Retinal pigment epithelial cell (primary cell): ENCODE results near the gene CHID1.
A peak's percentile ranks its signal among the peaks of the same experiment; 100 is the strongest.

Experiments
- DNase-seq: peaks from one replicate; pipeline ENCODE4 v3.0.0-alpha.2; 2010; ENCODE audit warnings: low read depth
- H3K4me3 ChIP-seq: 2 replicates; pipeline ENCODE4 v1.5.1; 2011; ENCODE audit warnings: mild to moderate bottlenecking, low read length, control low read depth, moderate library complexity
- TF ChIP-seq, protein P1 (sequence below): conservative IDR thresholded peaks from 2 replicates; pipeline ENCODE4 v1.5.1; 2011; ENCODE audit warnings: low read depth, low read length, control low read depth, inconsistent platforms

The CHID1 gene

DNA sequence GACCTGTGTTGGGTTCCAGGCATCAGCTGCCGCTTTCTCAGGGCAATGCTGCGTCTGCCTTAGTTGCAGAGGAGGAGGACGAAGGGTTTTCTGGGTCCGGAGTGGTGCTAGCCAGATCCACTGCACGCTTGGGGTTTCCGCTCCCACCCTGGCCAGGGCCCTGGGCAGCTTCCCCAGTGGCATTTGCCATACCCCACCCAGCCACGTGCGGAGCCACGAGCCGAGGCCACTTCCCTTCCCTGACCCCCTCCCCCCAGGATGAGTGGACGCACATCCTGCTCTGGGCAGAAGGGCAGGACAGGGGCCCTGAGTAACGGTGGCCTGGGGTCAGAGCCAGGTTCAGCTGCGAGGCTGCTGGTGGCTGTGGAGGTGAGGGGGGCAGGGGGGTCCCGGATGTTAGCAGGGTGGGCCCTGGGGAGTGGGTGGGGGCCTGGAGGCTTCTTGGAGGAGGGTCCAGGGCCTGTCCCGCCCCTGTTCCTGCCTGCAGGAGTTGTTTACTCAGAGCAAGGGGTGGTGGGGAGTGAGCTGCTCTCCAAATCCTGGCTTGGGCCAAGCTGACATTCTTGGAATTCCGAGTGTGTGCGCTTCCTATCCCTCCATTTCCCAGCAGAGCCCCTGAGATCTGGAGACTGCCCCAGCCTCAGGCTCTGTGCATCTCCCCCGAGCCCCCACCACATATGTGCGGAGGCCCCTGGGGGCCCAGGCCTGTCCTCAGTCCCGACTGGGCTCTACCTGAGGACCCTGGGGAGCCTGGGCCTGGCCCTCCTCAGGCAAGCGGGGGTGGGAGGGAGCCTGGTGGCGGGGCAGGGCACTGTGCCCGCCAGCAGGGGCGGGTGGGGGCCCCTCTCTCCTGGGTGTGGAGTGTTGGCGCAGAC is 66.6 kb downstream of the CHID1 start:
- peak; percentile 86 for DNase-seq
- TF ChIP-seq, protein P1, sequence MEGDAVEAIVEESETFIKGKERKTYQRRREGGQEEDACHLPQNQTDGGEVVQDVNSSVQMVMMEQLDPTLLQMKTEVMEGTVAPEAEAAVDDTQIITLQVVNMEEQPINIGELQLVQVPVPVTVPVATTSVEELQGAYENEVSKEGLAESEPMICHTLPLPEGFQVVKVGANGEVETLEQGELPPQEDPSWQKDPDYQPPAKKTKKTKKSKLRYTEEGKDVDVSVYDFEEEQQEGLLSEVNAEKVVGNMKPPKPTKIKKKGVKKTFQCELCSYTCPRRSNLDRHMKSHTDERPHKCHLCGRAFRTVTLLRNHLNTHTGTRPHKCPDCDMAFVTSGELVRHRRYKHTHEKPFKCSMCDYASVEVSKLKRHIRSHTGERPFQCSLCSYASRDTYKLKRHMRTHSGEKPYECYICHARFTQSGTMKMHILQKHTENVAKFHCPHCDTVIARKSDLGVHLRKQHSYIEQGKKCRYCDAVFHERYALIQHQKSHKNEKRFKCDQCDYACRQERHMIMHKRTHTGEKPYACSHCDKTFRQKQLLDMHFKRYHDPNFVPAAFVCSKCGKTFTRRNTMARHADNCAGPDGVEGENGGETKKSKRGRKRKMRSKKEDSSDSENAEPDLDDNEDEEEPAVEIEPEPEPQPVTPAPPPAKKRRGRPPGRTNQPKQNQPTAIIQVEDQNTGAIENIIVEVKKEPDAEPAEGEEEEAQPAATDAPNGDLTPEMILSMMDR, result peak; percentile 15
- H3K4me3 ChIP-seq, result peak overlapping the region; percentile 93

DNA sequence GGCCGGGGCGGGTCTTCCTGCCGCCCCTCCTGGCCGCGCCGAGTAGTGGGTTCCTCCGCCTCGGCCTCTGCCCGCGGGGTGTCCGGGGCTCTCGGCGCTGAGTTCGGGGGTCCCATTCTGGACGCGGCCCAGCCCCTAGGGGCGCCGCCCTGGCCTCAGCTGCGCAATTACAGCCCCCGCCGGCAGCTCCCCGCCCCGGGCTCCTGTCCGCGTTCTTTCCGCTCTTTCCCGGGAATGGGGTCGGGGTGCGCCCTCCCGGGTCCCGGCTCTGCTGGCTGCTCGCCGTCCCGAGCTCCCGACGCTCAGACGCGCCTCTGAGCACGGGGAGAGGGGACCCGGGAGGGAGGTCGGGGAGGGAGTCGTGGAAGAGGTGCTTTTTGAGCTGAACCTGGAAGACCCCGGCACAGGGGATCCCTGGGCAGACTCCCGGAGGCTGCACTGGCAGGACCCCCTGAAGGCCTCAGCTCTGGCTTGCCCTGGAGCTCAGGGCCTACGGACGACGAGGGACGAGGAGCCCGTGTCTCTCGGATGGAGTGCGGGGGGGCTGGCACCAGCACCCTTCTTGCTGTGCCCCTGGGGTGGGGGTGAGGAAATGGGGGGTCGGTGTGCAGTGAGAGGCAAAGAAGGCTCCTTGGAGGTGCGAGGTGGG is 67.4 kb downstream of the CHID1 start:
- TF ChIP-seq, protein P1, result no peak
- DNase-seq, result no peak
- peak overlapping the region; percentile 93 for H3K4me3 ChIP-seq

DNA sequence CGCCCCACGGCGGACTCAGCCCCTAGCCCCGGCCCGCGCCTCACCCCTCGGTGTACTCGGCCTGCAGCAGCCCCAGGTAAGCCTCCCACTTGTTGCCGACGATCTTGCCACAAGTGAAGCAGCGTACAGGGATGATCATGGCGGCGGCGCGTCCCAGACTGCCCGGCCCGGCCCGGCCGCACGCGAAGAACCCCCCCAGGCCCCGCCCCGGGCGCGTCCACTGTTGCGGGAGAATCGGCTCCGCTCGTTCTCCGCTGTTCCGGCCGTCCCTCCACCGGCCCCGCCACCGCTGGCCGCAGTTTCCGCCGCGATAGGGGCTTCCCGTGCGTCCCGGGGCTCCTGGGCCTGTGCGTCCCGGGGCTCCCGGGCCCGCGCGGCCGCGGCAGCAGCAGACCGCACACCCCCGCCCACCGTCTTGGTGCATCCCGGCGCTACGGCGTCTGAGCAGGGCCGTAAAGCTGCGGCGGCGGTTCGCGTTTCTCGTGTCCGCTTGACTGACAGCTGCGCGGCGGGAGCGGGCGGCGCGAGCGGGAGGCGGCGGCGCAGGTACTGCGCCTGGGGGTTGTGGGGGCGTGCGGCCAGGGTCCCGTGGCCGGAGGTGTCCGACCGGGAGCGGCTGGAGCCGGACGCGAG is 68.1 kb downstream of the CHID1 start, which contains the start of the genes POLR2L and TSPAN4:
POLR2L (minus strand) TSS at position 160 of the 633 bp plus-strand sequence; CDS start at position 139, 21 bp downstream.
TSPAN4 (plus strand) TSS at position 483 of the 633 bp plus-strand sequence. CDS start 7,453 bp downstream, outside the sequence.
- peak within 1 kb of the TSS; percentile 93 for H3K4me3 ChIP-seq
- TF ChIP-seq, protein P1, result no peak
- DNase-seq, result peak; percentile 56

DNA sequence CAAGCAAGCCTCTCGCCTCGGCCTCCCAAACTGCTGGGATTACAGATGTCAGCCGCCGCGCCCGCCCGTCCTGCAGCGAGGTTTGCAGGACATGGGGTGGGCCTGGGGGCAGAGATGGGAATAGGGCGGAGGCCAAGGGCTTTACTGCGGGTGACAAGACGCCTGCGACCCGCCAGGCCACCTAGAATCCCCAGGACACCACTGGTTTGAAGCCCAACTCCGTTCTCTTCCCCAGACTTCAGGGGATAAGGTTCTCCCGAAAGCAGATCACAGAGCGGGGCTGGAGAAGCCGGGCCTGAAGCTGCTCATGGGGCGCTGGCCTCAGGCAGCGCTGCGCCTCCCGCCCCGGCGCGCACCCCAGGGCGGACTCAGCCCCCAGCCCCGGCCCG is 68.6 kb downstream of the CHID1 start:
- no peak for DNase-seq
- H3K4me3 ChIP-seq, result peak overlapping the region; percentile 93
- TF ChIP-seq, protein P1, result no peak

DNA sequence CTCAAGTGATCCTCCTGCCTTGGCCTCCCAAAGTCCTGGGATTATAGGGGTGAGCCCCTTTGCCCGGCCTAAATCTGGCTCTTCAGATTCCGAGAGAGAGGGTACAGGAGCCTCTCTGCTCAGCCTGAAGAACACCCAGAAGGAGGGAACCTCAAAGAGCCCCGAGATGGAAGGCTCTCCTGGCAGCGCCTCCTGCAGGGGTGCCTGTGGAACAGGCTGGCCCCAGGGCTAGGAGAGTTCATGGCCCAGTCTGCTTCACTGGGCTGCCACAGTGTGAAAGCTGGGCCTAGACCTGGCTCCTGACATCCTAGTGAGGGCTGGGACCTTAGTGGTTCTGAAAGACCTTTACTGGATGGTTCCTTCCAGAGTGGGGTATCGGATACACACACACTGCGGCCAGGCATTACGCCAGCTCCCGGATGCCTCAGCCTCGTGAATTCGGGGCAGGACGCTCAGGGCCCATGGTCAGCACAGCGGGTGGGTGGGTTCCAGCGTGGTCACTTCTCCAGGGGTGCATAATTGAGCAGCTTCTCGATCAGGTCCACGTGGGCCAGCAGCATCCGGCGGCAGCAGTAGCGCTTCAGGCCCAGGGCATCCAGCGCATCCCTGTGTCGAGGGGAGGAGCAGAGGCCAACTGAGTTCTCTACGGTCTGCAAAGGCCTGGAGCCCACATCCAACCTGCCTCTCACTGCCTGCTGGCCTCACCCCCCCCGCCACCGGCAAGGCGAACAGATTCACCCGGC is 70.6 kb downstream of the CHID1 start:
- no peak overlapping the region for H3K4me3 ChIP-seq
- TF ChIP-seq, protein P1, result peak; percentile 46
- no peak for DNase-seq

DNA sequence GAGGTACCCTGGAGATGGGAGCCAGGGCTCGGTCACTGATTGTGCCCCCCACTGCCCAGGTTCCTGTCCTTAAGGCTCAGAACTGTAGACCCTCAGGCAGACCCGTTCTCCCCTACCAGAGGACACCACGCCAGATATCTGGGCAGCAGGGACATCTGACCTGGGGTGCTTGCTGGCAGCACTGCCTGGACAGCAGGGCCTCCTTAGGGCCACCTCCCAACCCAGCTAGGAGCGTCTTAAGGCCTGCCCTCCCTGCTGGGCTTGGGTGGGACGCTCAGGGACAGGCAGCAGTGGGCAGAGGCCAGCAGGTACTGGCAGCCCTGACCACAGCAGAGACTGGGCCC is 71.4 kb downstream of the CHID1 start:
- TF ChIP-seq, protein P1, result no peak
- no peak overlapping the region for H3K4me3 ChIP-seq
- no peak for DNase-seq
